Fibroblast of lung (primary cell): ENCODE data around the gene MELTF. TPM values are rescaled to one million over a fixed set of nuclear protein-coding genes. Genes with fewer than 3 reads are reported as not detected.

Experiments used
- DNase-seq, 2 donors: peaks; one replicate each; pipeline versions ENCODE4 v3.0.0 to v3.0.0-alpha.2; 2010; ENCODE audit warnings: low read depth in 2 of 2
- H2AFZ ChIP-seq: 2 replicates; pipeline ENCODE4 v1.5.1; 2012; ENCODE audit warnings: low read length, control low read depth, inconsistent platforms
- H3K27ac ChIP-seq: 2 replicates; pipeline ENCODE4 v1.5.1; 2011; ENCODE audit warnings: low read length, control low read depth; ENCODE audit not compliant: insufficient read depth
- H3K27me3 ChIP-seq: 2 replicates; pipeline ENCODE4 v1.5.1; 2011; ENCODE audit warnings: mild to moderate bottlenecking, low read length; ENCODE audit not compliant: control insufficient read depth, insufficient read depth
- H3K36me3 ChIP-seq: 2 replicates; pipeline ENCODE4 v1.5.1; 2011; ENCODE audit warnings: low read length; ENCODE audit not compliant: control insufficient read depth, insufficient read depth
- H3K4me1 ChIP-seq: 2 replicates; pipeline ENCODE4 v1.5.1; 2011; ENCODE audit warnings: low read length; ENCODE audit not compliant: control insufficient read depth, insufficient read depth; ENCODE audit errors: extremely low read depth
- H3K4me2 ChIP-seq: 2 replicates; pipeline ENCODE4 v1.5.1; 2011; ENCODE audit warnings: low read length, control low read depth; ENCODE audit not compliant: insufficient read depth; ENCODE audit errors: extremely low read depth
- H3K4me3 ChIP-seq, 4 experiments: fragments of 200-600 bp in 1 of 4; sonication (generic) in 1 of 4; replicated peaks in 1 of 4; 2 replicates each; pipeline ENCODE4 v1.5.1; 2011 to 2016; ENCODE audit warnings: low read length in 4 of 4, low read depth in 3 of 4, mild to moderate bottlenecking in 3 of 4, control low read depth in 2 of 4, inconsistent platforms in 1 of 4, mixed read lengths in 1 of 4; ENCODE audit not compliant: insufficient read depth in 1 of 4; ENCODE audit errors: control extremely low read depth in 1 of 4
- H3K79me2 ChIP-seq: 2 replicates; pipeline ENCODE4 v1.5.1; 2012; ENCODE audit warnings: mild to moderate bottlenecking, low read length, inconsistent platforms; ENCODE audit not compliant: control insufficient read depth, insufficient read depth
- H3K9ac ChIP-seq: 2 replicates; pipeline ENCODE4 v1.5.1; 2011; ENCODE audit warnings: mild to moderate bottlenecking, low read length, control low read depth; ENCODE audit not compliant: insufficient read depth
- H3K9me3 ChIP-seq: 2 replicates; pipeline ENCODE4 v1.5.1; 2012; ENCODE audit warnings: low read depth, low read length; ENCODE audit not compliant: control insufficient read depth, insufficient read depth
- H4K20me1 ChIP-seq: 2 replicates; pipeline ENCODE4 v1.5.1; 2011; ENCODE audit warnings: low read length; ENCODE audit not compliant: control insufficient read depth, insufficient read depth; ENCODE audit errors: extremely low read depth
- CTCF ChIP-seq, 2 donors: IDR thresholded peaks in 1 of 2; conservative IDR thresholded peaks in 1 of 2; 1 replicate in 1 of 2; 2 replicates in 1 of 2; pipeline ENCODE4 v1.5.1; 2011 to 2012; ENCODE audit warnings: low read length in 2 of 2, control low read depth in 1 of 2, inconsistent platforms in 1 of 2, low read depth in 1 of 2, mild to moderate bottlenecking in 1 of 2
- EZH2 ChIP-seq: IDR thresholded peaks from 2 replicates; pipeline ENCODE4 v1.5.1; 2012; ENCODE audit warnings: low read length, control low read depth, mild to moderate bottlenecking; ENCODE audit errors: missing control alignments
- polyA plus RNA-seq, 2 donors: library from polyadenylated mRNA; depleted of rRNA in 1 of 2; stranded (reverse) in 1 of 2; unstranded in 1 of 2; fragments of >200 nt; gene quantifications; 2 replicates each; pipeline ENCODE4 v1.2.1, GENCODE V29; 2011 to 2012; ENCODE audit warnings: missing spikeins in 1 of 2
- total RNA-seq: library from RNA; depleted of rRNA; stranded (reverse); fragments of >200 nt; gene quantifications from 2 replicates; pipeline ENCODE4 v1.2.1, GENCODE V29; 2014

Gene MELTF
- total and polyA plus RNA-seq, 2 donors (not counting 1 experiment from before 2014, with no cell fraction given) = 2.7 to 5.0 TPM

- TF ChIP-seq CTCF (conservative IDR thresholded peaks at IDR 0.05 in 1 of 2, IDR thresholded peaks at IDR 0.05 in 1 of 2; ENCODE audit: low read depth in 1 of 2, low read length in 2 of 2) (no peak), EZH2 (no peak)
- Histone ChIP-seq H3K9ac (no peak overlapping the region), H3K4me1 (no peaks in the 10 kb centered on the region), H3K79me2 (no peaks in the 10 kb centered on the region), H3K27me3 (peaks cover 17% of the 10 kb centered on the region), H3K9me3 (no peaks in the 10 kb centered on the region), H3K36me3 (no peaks in the 10 kb centered on the region), H3K27ac (no peak overlapping the region), H3K4me2 (no peak overlapping the region), H4K20me1 (no peaks in the 10 kb centered on the region), H2AFZ (no peak overlapping the region), H3K4me3 (no peak overlapping the region)
- no peak for DNase-seq
These were observed 10.6 kb downstream of the MELTF start for GRCh38 chr3:197019021-197019420.

GRCh38 chr3:197017003-197017402 is 12.6 kb downstream of the MELTF start:
- Histone ChIP-seq H3K4me1 (no peaks in the 10 kb centered on the region), H3K4me3 (no peak overlapping the region), H4K20me1 (no peaks in the 10 kb centered on the region), H3K9ac (no peak overlapping the region), H3K79me2 (no peaks in the 10 kb centered on the region), H3K27me3 (peaks cover 13% of the 10 kb centered on the region), H2AFZ (no peak overlapping the region), H3K36me3 (no peaks in the 10 kb centered on the region), H3K9me3 (no peaks in the 10 kb centered on the region), H3K27ac (no peak overlapping the region), H3K4me2 (no peak overlapping the region)
- TF ChIP-seq CTCF (conservative IDR thresholded peaks at IDR 0.05 in 1 of 2, IDR thresholded peaks at IDR 0.05 in 1 of 2; ENCODE audit: low read depth in 1 of 2, low read length in 2 of 2) (no peak), EZH2 (no peak)
- no peak for DNase-seq

- Histone ChIP-seq H3K9me3 (no peaks in the 10 kb centered on the region), H3K79me2 (no peaks in the 10 kb centered on the region), H3K36me3 (no peaks in the 10 kb centered on the region), H3K27ac (no peak overlapping the region), H3K9ac (no peak overlapping the region), H3K4me3 (no peak overlapping the region), H2AFZ (no peak overlapping the region), H3K4me2 (no peak overlapping the region), H3K27me3 (peaks cover 8% of the 10 kb centered on the region), H4K20me1 (no peaks in the 10 kb centered on the region), H3K4me1 (no peaks in the 10 kb centered on the region)
- TF ChIP-seq EZH2 (no peak), CTCF (conservative IDR thresholded peaks at IDR 0.05 in 1 of 2, IDR thresholded peaks at IDR 0.05 in 1 of 2; ENCODE audit: low read depth in 1 of 2, low read length in 2 of 2) (no peak)
- DNase-seq = no peak
These were observed 13.6 kb downstream of the MELTF start for GRCh38 chr3:197015790-197016736.
